Neural cell (in vitro differentiated cells): ENCODE results near the gene FOXL3.

ENCODE experiments used
- CTCF ChIP-seq: fragments of 450-650 bp; IDR thresholded peaks from 2 replicates; pipeline ENCODE4 v1.5.1; 2014; ENCODE audit warnings: antibody characterized with exemption, mild to moderate bottlenecking, moderate library complexity; ENCODE audit not compliant: poor library complexity, severe bottlenecking
- EP300 ChIP-seq: fragments of 450-650 bp; conservative IDR thresholded peaks from 2 replicates; pipeline ENCODE4 v1.6.1; 2014; ENCODE audit warnings: antibody characterized with exemption, mild to moderate bottlenecking, moderate library complexity; ENCODE audit not compliant: poor library complexity, severe bottlenecking
- EZH2 ChIP-seq: fragments of 200-600, 300-800 bp; shearing (Covaris generic), sonication (generic); IDR thresholded peaks from 2 replicates; pipeline ENCODE4 v1.6.1; 2014; ENCODE audit warnings: antibody characterized with exemption, low read length, borderline replicate concordance, mild to moderate bottlenecking; ENCODE audit not compliant: insufficient read depth, poor library complexity, severe bottlenecking
- MXI1 ChIP-seq: fragments of 450-650 bp; conservative IDR thresholded peaks from 2 replicates; pipeline ENCODE4 v1.6.1; 2014; ENCODE audit warnings: antibody characterized with exemption, mild to moderate bottlenecking; ENCODE audit not compliant: poor library complexity, severe bottlenecking
- POLR2AphosphoS5 ChIP-seq: IDR thresholded peaks from 2 replicates; pipeline ENCODE4 v1.6.1; 2012
- RAD21 ChIP-seq: fragments of 450-650 bp; conservative IDR thresholded peaks from 2 replicates; pipeline ENCODE4 v1.6.1; 2014; ENCODE audit warnings: antibody characterized with exemption, mild to moderate bottlenecking, moderate library complexity
- REST ChIP-seq: IDR thresholded peaks from 2 replicates; pipeline ENCODE4 v1.6.1; 2012; ENCODE audit warnings: borderline replicate concordance
- SMC3 ChIP-seq: fragments of 450-650 bp; conservative IDR thresholded peaks from 2 replicates; pipeline ENCODE4 v1.6.1; 2014; ENCODE audit warnings: antibody characterized with exemption, mild to moderate bottlenecking, moderate library complexity; ENCODE audit not compliant: poor library complexity
- TAF1 ChIP-seq: IDR thresholded peaks from 2 replicates; pipeline ENCODE4 v1.6.1; 2012; ENCODE audit warnings: low read depth

- TF ChIP-seq POLR2AphosphoS5 (no peak), EZH2 (no peak), CTCF (no peak), SMC3 (no peak), TAF1 (no peak), EP300 (no peak), REST (no peak), MXI1 (no peak), RAD21 (no peak)
These were observed 38.4 kb upstream of the FOXL3 start for GRCh38 chr7:251446-252175.
